Measurements from ENCODE around the gene KRTAP10-12. TPM values are rescaled to one million over a fixed set of nuclear protein-coding genes. Genes with fewer than 3 reads are reported as not detected.

The KRTAP10-12 gene
- total RNA-seq, 1 donor from 2014 or later, result not detected

GRCh38 chr21:44653123-44653522 lies 43.8 kb upstream of the KRTAP10-12 start:
- no peak overlapping the region for H3K4me2 ChIP-seq
- no peak overlapping the region for H3K9ac ChIP-seq
- H3K79me2 ChIP-seq (ENCODE audit: low read depth), result no peaks in the 10 kb centered on the region
- no peaks in the 10 kb centered on the region for H3K36me3 ChIP-seq
- TF ChIP-seq EZH2 (IDR thresholded peaks at IDR 0.05) (no peak), CTCF (IDR thresholded peaks at IDR 0.05) (no peak), EZH2phosphoT487 (IDR thresholded peaks at IDR 0.05) (no peak)
- H2AFZ ChIP-seq (replicated peaks), result no peak overlapping the region
- H3K4me1 ChIP-seq, result no peaks in the 10 kb centered on the region
- no peaks in the 10 kb centered on the region for H3K9me3 ChIP-seq (ENCODE audit: low read depth)
- Mint-ChIP-seq H3K4me1 (no peaks in the 10 kb centered on the region), H3K9me3 (peaks cover 24% of the 10 kb centered on the region), H3K27me3 (ENCODE audit: insufficient read depth, low read depth) (peaks cover 7% of the 10 kb centered on the region), H3K36me3 (peaks cover 4% of the 10 kb centered on the region), H3K27ac (no peak overlapping the region), H3K4me3 (no peak overlapping the region)
- no peaks in the 10 kb centered on the region for H3K27me3 ChIP-seq
- DNase-seq (ENCODE audit: low spot score), result no peak
- H3K4me3 ChIP-seq, result no peak overlapping the region
- no peak overlapping the region for H3K27ac ChIP-seq
- H4K20me1 ChIP-seq (ENCODE audit: low read depth), result no peaks in the 10 kb centered on the region
- no peaks in the 10 kb centered on the region for H3F3A ChIP-seq (ENCODE audit: low read depth)

DNA sequence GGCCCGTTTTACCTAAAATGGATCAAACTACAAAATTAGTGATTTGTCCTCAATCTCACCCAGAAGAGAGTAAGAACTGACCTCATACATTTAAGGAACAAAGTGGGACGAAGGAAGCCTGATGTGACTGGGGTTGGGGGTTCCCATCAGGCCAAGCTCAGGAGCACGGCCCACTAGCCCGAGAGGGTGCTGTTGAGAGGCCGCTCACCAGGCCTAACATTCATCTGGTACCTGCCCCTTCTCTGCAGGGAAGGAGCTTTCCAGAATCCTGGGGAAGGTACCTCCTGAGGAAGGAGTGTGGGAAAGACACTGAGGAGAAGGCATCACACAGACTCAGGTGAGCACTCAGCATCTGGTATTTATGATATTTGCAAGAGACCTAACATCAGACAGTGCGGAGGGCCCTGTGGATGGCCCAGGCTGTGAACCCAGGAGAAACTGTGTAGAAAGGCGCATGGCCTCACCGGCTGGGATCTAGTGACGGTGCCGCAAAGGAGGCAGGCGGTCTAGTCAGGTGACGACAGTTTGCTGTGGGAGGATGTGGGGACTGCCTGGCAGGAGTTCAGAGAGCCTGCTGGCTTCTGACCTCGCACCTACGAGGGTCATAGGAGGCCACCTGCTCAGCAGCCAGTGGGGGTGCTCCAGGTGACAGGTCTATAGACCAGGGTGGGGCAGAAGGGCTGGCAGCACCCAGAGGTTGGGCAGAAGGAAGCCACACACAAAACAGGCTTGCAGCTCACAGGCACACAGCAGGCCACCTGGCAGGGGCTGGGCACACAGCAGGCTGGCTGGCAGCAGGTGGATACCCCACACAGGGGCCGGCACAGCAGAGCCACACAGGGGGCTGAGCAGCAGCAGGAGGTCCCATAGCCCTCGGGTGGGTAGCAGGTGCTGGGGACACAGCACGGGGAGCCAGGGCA lies 43.1 kb upstream of the KRTAP10-12 start:
- H3K4me3 Mint-ChIP-seq, result no peak overlapping the region
- DNase-seq (ENCODE audit: low spot score), result no peak
- Histone ChIP-seq H3F3A (ENCODE audit: low read depth) (no peaks in the 10 kb centered on the region), H3K36me3 (no peaks in the 10 kb centered on the region), H3K4me1 (no peaks in the 10 kb centered on the region), H3K4me2 (no peak overlapping the region), H2AFZ (replicated peaks) (no peak overlapping the region), H4K20me1 (ENCODE audit: low read depth) (no peaks in the 10 kb centered on the region), H3K4me3 (no peak overlapping the region), H3K79me2 (ENCODE audit: low read depth) (no peaks in the 10 kb centered on the region), H3K9me3 (ENCODE audit: low read depth) (no peaks in the 10 kb centered on the region), H3K27ac (no peak overlapping the region), H3K27me3 (no peaks in the 10 kb centered on the region), H3K9ac (no peak overlapping the region)
- peaks cover 4% of the 10 kb centered on the region for H3K36me3 Mint-ChIP-seq
- H3K9me3 Mint-ChIP-seq, result peaks cover 26% of the 10 kb centered on the region
- no peak for TF ChIP-seq EZH2 (IDR thresholded peaks at IDR 0.05)
- TF ChIP-seq CTCF (IDR thresholded peaks at IDR 0.05), result no peak
- no peak for TF ChIP-seq EZH2phosphoT487 (IDR thresholded peaks at IDR 0.05)
- no peak overlapping the region for H3K27ac Mint-ChIP-seq
- H3K4me1 Mint-ChIP-seq, result no peaks in the 10 kb centered on the region
- H3K27me3 Mint-ChIP-seq (ENCODE audit: insufficient read depth, low read depth), result peaks cover 7% of the 10 kb centered on the region

- H3K27me3 Mint-ChIP-seq (ENCODE audit: insufficient read depth, low read depth), result peaks cover 7% of the 10 kb centered on the region
- H3K79me2 ChIP-seq (ENCODE audit: low read depth), result no peaks in the 10 kb centered on the region
- TF ChIP-seq CTCF (IDR thresholded peaks at IDR 0.05) (no peak), EZH2phosphoT487 (IDR thresholded peaks at IDR 0.05) (no peak), EZH2 (IDR thresholded peaks at IDR 0.05) (no peak)
- H2AFZ ChIP-seq (replicated peaks), result no peak within 1 kb of the TSS
- H3K4me2 ChIP-seq, result no peak within 1 kb of the TSS
- no peaks in the 10 kb centered on the region for H3F3A ChIP-seq (ENCODE audit: low read depth)
- no peaks in the 10 kb centered on the region for H3K9me3 ChIP-seq (ENCODE audit: low read depth)
- no peaks in the 10 kb centered on the region for H3K4me1 Mint-ChIP-seq
- no peaks in the 10 kb centered on the region for H4K20me1 ChIP-seq (ENCODE audit: low read depth)
- no peak within 1 kb of the TSS for H3K27ac Mint-ChIP-seq
- H3K36me3 Mint-ChIP-seq, result peaks cover 4% of the 10 kb centered on the region
- no peak within 1 kb of the TSS for H3K4me3 ChIP-seq
- H3K9ac ChIP-seq, result no peak within 1 kb of the TSS
- DNase-seq (ENCODE audit: low spot score), result no peak
- no peaks in the 10 kb centered on the region for H3K27me3 ChIP-seq
- H3K36me3 ChIP-seq, result no peaks in the 10 kb centered on the region
- no peak within 1 kb of the TSS for H3K4me3 Mint-ChIP-seq
- H3K9me3 Mint-ChIP-seq, result peaks cover 26% of the 10 kb centered on the region
- no peaks in the 10 kb centered on the region for H3K4me1 ChIP-seq
- no peak within 1 kb of the TSS for H3K27ac ChIP-seq
Measured at GRCh38 chr21:44654576-44655175, 42.3 kb upstream of the KRTAP10-12 start, which contains the start of gene KRTAP12-4. KRTAP12-4 (minus strand) TSS chr21:44654659; CDS start chr21:44654614, 45 bp downstream.

Measured in neural progenitor cell (in vitro differentiated cells).